Aorta (tissue), 5 donors: ENCODE results near the gene CBX2. TPM values are rescaled to one million over a fixed set of nuclear protein-coding genes. Genes with fewer than 3 reads are reported as not detected.
A peak's percentile ranks its signal among the peaks of the same experiment; 100 is the strongest.

Source experiments
- ATAC-seq: fragments of 200-7000 bp; cut with Tn5 transposase; one replicate; pipeline ENCODE4 v1.9.1; 2022; ENCODE audit warnings: moderate library complexity; ENCODE audit not compliant: low FRiP score
- DNase-seq, 2 donors: peaks; one replicate each; pipeline ENCODE4 v3.0.0-alpha.2; 2020
- H3K27ac ChIP-seq, 2 donors: one replicate each; pipeline ENCODE4 v1.5.1; 2013; ENCODE audit warnings: low read length in 2 of 2, mild to moderate bottlenecking in 2 of 2, moderate library complexity in 2 of 2, control low read depth in 1 of 2, inconsistent platforms in 1 of 2, low read depth in 1 of 2
- H3K27me3 ChIP-seq, 2 donors: one replicate each; pipeline ENCODE4 v1.6.1; 2013; ENCODE audit warnings: control low read depth in 1 of 2, low read length in 1 of 2, mild to moderate bottlenecking in 1 of 2, moderate library complexity in 1 of 2; ENCODE audit not compliant: insufficient read depth in 2 of 2, control insufficient read depth in 1 of 2
- H3K36me3 ChIP-seq, 2 donors: one replicate each; pipeline ENCODE4 v1.6.1; 2013; ENCODE audit warnings: control low read depth in 1 of 2, low read length in 1 of 2, mild to moderate bottlenecking in 1 of 2; ENCODE audit not compliant: insufficient read depth in 2 of 2, control insufficient read depth in 1 of 2
- H3K4me1 ChIP-seq, 2 donors: one replicate each; pipeline ENCODE4 v1.6.1; 2013; ENCODE audit warnings: low read length in 2 of 2, control low read depth in 1 of 2, mild to moderate bottlenecking in 1 of 2, moderate library complexity in 1 of 2; ENCODE audit not compliant: insufficient read depth in 2 of 2, control insufficient read depth in 1 of 2
- H3K4me3 ChIP-seq, 2 donors: one replicate each; pipeline ENCODE4 v1.5.1; 2013; ENCODE audit warnings: low read length in 2 of 2, control low read depth in 1 of 2, mild to moderate bottlenecking in 1 of 2
- H3K9me3 ChIP-seq: one replicate; pipeline ENCODE4 v1.6.1; 2013; ENCODE audit warnings: mild to moderate bottlenecking, low read length; ENCODE audit not compliant: control insufficient read depth
- WGBS, 2 donors: extraction: QIAGEN DNeasy Blood & Tissue Kit; methylation state at CpG; one replicate each; pipeline ENCODE4 v1.1.7; 2013; 5-methylcytosine and 5-hydroxymethylcytosine counted together
- intact Hi-C, 2 donors: fragments of 100-400 bp; cut with DNase I; formaldehyde crosslinking; loops; one replicate each; pipeline versions ENCODE4 v1.14.2 to v1.15.0; 2022
- polyA plus RNA-seq, 2 donors: library from polyadenylated mRNA; stranded (reverse); fragments of 200-250 nt; gene quantifications; one replicate each; pipeline ENCODE4 v1.2.3, GENCODE V29; 2013
- total RNA-seq, 2 donors: library from RNA; stranded (reverse); fragmentation: NEBNext Ultra II Directional; extraction: Animal tissue kit (Norgen Biotek cat#: 25700); gene quantifications; one replicate each; pipeline ENCODE4 v1.2.1, GENCODE V29; 2021
- donor health status: healthy with polysubstance abuse.
- donor health status: Bipolar disorder and iron deficiency.
- donor health status: DM: no; HTN: no; CAD: no.
- donor health status: DM: no; HTN: no; CAD: no.
- donor health status: DM: yes; HTN: yes; CAD: no.

Gene CBX2
- total and polyA plus RNA-seq, 4 donors = 1.2 to 4.5 TPM; not detected in 2

DNA sequence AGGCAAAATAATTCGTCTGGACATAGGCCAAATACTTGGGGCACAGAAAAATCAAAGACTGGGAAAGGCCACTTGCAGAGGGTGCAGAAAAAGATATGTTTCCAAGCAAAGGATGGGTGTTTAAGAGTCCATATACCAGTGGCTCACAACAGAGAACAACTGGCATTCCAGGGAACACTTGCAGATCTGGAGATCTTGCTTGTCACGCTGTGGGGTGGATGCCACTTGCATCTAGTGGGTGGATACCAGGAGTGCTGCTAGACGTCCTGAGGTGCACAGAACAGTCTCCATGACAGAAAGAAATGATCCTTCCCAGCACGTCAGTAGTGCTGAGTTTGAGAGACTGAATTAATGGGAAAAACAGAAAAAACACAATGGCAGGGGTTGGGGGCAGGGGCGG is 10.5 kb downstream of the CBX2 start:
- DNase-seq = peak in 1 of 2 donors; percentile 19
- Histone ChIP-seq H3K27ac (no peak overlapping the region), H3K9me3 (no peaks in the 10 kb centered on the region), H3K4me3 (no peak overlapping the region), H3K27me3 (no peaks in the 10 kb centered on the region), H3K4me1 (no peaks in the 10 kb centered on the region), H3K36me3 (no peaks in the 10 kb centered on the region)
- no peak for ATAC-seq
- WGBS, 2 donors = 65 to 67% methylated on average over 5 of the region's 5 CpGs
- intact Hi-C loops = no loop called here

DNA sequence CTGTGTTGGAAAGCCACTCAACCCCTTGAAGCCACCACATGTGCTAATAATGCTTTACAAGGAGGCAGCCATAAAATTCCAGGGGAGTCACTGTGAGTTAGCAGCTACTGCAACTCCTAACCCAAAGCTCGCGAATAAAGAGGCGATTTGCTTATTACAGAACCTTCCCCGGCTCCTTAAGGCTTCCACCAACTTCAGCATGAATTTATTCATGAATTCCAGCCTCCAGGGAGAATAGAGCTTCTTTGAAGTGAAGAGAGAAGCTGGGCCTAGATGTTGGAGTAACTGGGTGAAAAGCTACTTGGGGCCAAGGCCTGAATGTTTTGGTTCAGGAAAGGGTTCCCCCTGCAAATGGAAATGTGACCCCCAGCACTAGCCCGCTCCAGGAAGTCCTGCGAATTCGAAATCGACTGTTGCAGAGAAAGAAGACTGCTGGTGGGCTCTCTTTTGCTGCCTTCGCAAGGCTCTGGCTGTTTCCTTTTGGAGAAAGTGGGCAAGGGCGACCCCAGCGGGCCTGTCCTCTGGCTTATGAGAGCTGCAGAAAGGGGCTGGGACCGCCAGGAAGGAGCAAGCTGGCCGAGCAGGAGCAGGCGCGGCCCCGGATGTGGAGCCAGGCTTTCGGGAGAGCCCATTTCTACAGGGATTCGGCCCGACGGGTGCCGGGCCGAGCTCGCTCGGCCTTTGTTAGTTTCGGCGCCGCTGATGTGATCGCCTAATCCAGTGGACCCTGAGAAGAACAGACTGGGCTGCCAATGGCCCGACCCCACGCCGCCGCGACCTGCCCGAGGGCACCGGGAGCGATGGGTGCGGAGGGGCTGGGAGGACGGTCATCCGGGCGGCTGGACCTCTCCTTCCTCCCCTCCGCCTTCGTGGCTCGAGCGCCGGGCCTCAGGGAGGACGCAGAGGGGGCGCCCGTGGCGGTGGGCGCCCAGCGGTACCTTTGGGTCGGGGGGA is 11.3 kb downstream of the CBX2 start:
- Histone ChIP-seq H3K27me3 (no peaks in the 10 kb centered on the region), H3K27ac (no peak overlapping the region), H3K36me3 (no peaks in the 10 kb centered on the region), H3K4me3 (no peak overlapping the region), H3K4me1 (no peaks in the 10 kb centered on the region), H3K9me3 (no peaks in the 10 kb centered on the region)
- intact Hi-C loops = no loop called here
- no peak for ATAC-seq
- peak; percentile 41 to 74 for DNase-seq
- 26 to 31% methylated on average over 39 to 52 of the region's 52 CpGs for WGBS, 2 donors

DNA sequence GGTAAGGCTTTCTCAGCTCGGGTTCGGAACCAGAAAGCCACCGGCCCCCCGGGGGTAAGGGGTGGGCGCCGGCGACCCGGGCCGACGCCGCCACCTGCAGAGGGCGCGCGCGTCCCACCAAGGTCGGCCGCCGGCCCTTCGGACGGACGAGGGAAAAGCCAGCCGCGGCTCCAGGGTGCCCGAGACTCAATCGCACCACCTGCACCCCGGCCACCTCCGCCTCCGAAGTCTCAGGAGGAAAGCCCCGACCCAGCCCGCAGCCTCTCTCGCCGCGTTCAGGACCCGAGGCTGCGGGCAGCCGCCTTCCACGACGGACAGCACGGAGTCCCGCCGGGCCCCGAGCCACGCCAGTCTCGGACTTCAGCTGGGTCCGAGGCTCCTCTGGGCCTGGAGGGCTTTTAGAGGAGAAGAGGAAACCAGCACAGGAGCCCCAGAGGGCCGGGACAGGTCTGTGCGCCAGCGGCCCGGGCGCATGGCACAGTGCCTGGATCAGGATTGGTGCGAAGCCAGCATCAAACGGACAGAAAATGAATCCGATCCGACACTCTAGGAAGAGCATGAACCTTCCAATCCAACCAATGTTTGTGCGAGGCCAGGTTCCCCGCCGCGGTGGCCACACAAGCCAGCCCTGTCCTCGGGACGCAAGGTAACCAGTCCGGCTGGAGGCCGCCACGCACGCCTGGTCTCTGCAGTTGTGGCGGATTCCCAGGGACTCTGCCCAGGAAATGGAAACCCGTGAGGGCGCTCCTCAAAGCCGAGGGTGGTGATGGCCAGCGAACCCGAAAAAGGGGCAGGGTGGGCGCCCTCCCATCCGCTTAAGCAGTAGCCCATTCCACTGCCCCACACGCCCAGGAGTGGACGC is 12.2 kb downstream of the CBX2 start:
- intact Hi-C loops = loop anchor here (2.0 to 5.0 kb wide), 2 partner anchors 202 to 203 kb away; no protein-coding TSS in a partner anchor
- Histone ChIP-seq H3K9me3 (no peaks in the 10 kb centered on the region), H3K27ac (no peak overlapping the region), H3K4me1 (no peaks in the 10 kb centered on the region), H3K36me3 (no peaks in the 10 kb centered on the region), H3K4me3 (no peak overlapping the region), H3K27me3 (no peaks in the 10 kb centered on the region)
- 4 to 5% methylated on average over 55 to 74 of the region's 74 CpGs for WGBS, 2 donors
- ATAC-seq (peak; percentile 72), DNase-seq (peak; percentile 65 to 87)

DNA sequence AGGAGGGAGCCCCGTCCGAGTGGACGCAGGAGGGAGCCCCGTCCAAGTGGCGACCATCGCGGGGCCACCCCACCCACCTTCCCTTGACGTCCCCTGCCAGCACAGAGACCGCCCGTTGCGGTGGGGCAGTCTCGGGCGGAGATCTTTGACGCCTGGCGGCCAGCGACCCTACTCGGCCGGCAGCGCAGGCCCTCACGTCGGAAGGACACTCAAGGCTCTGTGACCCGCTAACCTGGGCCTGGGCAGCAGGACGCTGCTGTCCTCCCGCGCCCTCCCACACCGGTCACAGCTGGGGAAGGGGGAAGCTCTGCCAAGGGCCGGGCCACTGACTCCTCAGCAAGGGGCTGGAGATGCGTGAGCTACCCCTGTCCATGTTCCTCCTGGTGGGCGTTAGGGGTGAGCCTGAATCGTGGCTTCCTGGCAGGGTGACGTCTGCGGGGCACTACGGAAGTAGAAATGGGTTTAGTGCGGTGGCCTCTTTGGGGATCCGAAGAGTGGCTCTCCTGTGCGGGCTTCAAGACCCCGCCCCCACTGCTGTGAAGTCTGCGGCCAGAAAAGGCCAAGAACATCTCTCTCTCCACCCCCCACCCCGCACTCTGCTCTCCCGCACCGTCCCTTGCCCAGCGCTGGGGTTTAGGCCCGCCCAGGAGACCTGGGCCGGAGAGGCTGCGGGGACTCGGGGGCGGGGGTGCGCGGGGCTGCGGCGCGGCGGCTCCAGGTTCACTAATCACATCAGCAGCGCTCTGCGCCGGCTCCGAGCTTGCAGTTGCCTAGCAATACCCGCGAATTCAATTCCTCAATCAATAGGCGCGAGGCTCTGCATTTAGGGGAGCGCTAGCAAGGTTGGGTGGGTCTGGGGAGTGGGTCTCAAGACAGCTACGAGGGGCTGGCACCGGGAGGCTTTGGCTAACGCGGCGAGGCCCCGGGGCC is 13.1 kb downstream of the CBX2 start:
- H3K4me1 ChIP-seq = no peaks in the 10 kb centered on the region
- no peak overlapping the region for H3K27ac ChIP-seq
- H3K27me3 ChIP-seq = no peaks in the 10 kb centered on the region
- no peaks in the 10 kb centered on the region for H3K36me3 ChIP-seq
- no peaks in the 10 kb centered on the region for H3K9me3 ChIP-seq
- no peak overlapping the region for H3K4me3 ChIP-seq
- 5 to 6% methylated on average over 61 to 68 of the region's 68 CpGs for WGBS, 2 donors
- intact Hi-C loops = loop anchor here (2.0 to 5.0 kb wide), 2 partner anchors 201 to 202 kb away; no protein-coding TSS in a partner anchor
- ATAC-seq = no peak
- peak; percentile 30 to 78 for DNase-seq

DNA sequence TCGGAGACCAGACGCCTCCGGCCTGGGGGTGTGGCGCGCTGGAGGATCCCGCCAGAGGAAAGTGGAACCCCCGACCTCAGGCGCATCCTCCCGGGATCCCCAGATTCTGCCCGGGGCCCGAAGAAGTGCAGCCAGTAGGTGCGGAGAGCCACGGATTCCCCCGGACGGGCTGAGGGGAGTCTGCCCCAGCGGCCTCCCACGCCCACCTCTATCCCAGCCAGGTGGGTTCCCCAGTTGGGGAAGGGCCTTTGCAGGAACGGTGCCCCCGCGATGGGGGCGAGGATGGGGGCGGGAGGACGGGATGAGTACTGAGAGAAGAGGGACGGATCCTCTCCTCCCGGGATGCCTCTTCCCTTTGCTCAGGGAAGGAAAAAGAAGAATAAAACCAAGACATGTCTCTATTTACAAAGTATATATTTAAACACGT is 13.8 kb downstream of the CBX2 start:
- 6 to 10% methylated on average over 26 of the region's 26 CpGs for WGBS, 2 donors
- no peak overlapping the region for H3K27ac ChIP-seq
- no peaks in the 10 kb centered on the region for H3K9me3 ChIP-seq
- intact Hi-C loops = loop anchor here (2.0 to 5.0 kb wide), 2 partner anchors 201 kb away; no protein-coding TSS in a partner anchor
- no peaks in the 10 kb centered on the region for H3K27me3 ChIP-seq
- no peak for ATAC-seq
- H3K4me1 ChIP-seq = no peaks in the 10 kb centered on the region
- peak in 1 of 2 donors; percentile 72 for DNase-seq
- H3K36me3 ChIP-seq = no peaks in the 10 kb centered on the region
- H3K4me3 ChIP-seq = no peak overlapping the region

DNA sequence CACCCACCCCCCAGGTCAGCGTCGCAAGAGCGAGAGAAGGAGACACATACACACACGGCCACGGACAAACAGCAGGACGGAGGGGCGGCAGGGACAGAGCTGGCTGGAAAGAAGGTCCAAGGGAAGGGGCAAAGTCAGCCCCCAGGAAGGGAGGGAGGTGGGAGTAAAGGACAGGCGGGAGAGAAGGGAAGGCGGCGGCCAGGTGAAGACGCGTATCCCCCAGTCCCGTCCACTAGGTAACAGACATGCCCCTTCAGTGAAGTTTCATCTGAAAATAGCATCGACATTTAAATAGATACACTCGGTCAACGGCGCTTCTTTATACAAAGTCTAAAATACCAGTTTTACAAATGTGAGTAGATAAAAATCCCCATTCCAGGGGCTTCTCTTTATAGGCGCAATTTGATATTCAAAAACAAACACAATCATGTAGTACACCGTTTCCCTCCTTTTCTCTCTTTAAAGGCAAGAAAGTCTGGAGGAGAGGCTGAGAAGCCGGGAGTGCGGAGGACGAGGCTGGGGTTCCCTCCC is 14.5 kb downstream of the CBX2 start:
- intact Hi-C loops = loop anchor here in 1 of 2 donors (5.0 kb wide), 1 partner anchor 200 kb away; no protein-coding TSS in a partner anchor
- Histone ChIP-seq H3K4me1 (no peaks in the 10 kb centered on the region), H3K4me3 (no peak overlapping the region), H3K9me3 (no peaks in the 10 kb centered on the region), H3K36me3 (no peaks in the 10 kb centered on the region), H3K27me3 (no peaks in the 10 kb centered on the region), H3K27ac (no peak overlapping the region)
- DNase-seq (no peak), ATAC-seq (no peak)
- WGBS, 2 donors = 5 to 10% methylated on average over 22 of the region's 22 CpGs

DNA sequence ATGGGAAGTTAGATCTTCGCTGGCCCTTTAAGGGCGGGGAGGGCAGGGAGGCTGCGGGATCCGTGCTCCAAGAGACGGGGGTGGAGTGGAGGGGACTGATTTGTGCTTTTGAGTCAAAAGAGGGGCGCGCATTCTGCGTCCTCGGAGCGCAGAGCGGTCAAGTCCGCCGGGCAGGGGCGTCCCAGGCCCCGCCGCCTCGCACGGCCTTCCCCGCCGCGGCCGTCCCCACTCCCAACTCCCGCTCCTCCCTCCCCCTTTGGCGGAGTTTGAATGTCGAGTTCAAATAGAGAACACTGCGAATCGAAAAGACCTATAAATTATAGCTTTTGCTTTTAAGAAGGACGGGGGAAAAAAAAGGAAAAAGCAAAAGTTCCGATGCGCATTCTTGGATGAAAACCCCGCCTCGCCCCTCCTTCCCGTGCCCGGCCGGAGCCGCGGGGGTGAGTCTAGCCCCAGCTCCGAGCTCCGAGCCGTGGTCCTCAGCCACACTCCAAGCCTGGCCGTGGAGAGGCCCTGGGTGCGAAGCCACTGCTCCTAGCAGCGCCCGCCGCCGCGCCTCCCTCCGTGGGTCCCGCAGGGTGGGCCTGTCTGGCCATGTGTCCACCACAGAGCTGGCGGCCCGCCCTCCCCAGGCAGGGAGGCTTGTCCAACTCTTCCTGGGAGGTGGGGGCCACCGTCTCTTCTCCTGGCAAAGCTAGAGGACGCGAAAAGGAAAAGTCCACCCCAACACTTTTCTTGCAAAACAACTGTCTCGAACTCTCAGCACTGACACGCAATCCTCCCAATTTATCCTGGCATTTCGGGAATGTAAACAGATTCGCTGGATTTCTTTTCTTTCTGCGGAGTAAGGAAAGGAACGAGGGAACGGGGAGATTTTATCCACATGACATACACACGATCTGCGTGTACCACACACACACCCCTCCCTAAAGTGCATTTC is 15.3 kb downstream of the CBX2 start:
- no peak for DNase-seq
- no peaks in the 10 kb centered on the region for H3K9me3 ChIP-seq
- intact Hi-C loops = loop anchor here in 1 of 2 donors (5.0 kb wide), 1 partner anchor 199 kb away; no protein-coding TSS in a partner anchor
- no peaks in the 10 kb centered on the region for H3K36me3 ChIP-seq
- ATAC-seq = no peak
- H3K4me1 ChIP-seq = no peaks in the 10 kb centered on the region
- peak overlapping the region in 1 of 2 donors; percentile 15 for H3K4me3 ChIP-seq
- no peak overlapping the region for H3K27ac ChIP-seq
- no peaks in the 10 kb centered on the region for H3K27me3 ChIP-seq
- WGBS, 2 donors = 12 to 17% methylated on average over 62 to 63 of the region's 63 CpGs
